PFSK-1 (cell line): ENCODE measurements around the gene MUC5AC.

ENCODE experiments used
- FOXP2 ChIP-seq: optimal IDR thresholded peaks from 2 replicates; pipeline ENCODE3; 2011; ENCODE audit warnings: borderline replicate concordance, control low read depth, inconsistent platforms; ENCODE audit not compliant: insufficient read depth; ENCODE audit errors: extremely low read length, extremely low read depth
- POLR2AphosphoS5 ChIP-seq: IDR thresholded peaks from 2 replicates; pipeline ENCODE4 v1.6.1; 2012; ENCODE audit warnings: low read depth, mild to moderate bottlenecking, control low read depth, low read length, moderate library complexity
- SIN3A ChIP-seq: IDR thresholded peaks from 2 replicates; pipeline ENCODE4 v1.6.1; 2012; ENCODE audit warnings: mild to moderate bottlenecking, low read length, moderate library complexity, borderline replicate concordance; ENCODE audit not compliant: insufficient read depth
- TAF1 ChIP-seq: IDR thresholded peaks from 2 replicates; pipeline ENCODE4 v1.6.1; 2012; ENCODE audit warnings: low read length, control low read depth, borderline replicate concordance; ENCODE audit not compliant: insufficient read depth
- TF ChIP-seq, protein P1 (sequence below), 2 experiments: IDR thresholded peaks; 2 replicates each; pipeline versions ENCODE4 v1.6.1 to v1.8.0; 2011 to 2012; ENCODE audit warnings: low read depth in 2 of 2, low read length in 2 of 2, control low read depth in 1 of 2, inconsistent platforms in 1 of 2, mild to moderate bottlenecking in 1 of 2, moderate library complexity in 1 of 2; ENCODE audit not compliant: insufficient read depth in 1 of 2

- no peak for TF ChIP-seq POLR2AphosphoS5
- no peak for TF ChIP-seq SIN3A
- TF ChIP-seq, protein P1, sequence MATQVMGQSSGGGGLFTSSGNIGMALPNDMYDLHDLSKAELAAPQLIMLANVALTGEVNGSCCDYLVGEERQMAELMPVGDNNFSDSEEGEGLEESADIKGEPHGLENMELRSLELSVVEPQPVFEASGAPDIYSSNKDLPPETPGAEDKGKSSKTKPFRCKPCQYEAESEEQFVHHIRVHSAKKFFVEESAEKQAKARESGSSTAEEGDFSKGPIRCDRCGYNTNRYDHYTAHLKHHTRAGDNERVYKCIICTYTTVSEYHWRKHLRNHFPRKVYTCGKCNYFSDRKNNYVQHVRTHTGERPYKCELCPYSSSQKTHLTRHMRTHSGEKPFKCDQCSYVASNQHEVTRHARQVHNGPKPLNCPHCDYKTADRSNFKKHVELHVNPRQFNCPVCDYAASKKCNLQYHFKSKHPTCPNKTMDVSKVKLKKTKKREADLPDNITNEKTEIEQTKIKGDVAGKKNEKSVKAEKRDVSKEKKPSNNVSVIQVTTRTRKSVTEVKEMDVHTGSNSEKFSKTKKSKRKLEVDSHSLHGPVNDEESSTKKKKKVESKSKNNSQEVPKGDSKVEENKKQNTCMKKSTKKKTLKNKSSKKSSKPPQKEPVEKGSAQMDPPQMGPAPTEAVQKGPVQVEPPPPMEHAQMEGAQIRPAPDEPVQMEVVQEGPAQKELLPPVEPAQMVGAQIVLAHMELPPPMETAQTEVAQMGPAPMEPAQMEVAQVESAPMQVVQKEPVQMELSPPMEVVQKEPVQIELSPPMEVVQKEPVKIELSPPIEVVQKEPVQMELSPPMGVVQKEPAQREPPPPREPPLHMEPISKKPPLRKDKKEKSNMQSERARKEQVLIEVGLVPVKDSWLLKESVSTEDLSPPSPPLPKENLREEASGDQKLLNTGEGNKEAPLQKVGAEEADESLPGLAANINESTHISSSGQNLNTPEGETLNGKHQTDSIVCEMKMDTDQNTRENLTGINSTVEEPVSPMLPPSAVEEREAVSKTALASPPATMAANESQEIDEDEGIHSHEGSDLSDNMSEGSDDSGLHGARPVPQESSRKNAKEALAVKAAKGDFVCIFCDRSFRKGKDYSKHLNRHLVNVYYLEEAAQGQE (IDR thresholded peaks at IDR 0.05; ENCODE audit: insufficient read depth in 1 of 2, low read depth in 2 of 2, low read length in 2 of 2) = no peak
- no peak for TF ChIP-seq TAF1
- no peak for TF ChIP-seq FOXP2
These were observed 28.1 kb upstream of the MUC5AC start for GRCh38 chr11:1129611-1130160.
